K562 treated with DMSO at 1 percent for 48 hours (cell line): ENCODE data around the gene OR52M1. TPM values are rescaled to one million over a fixed set of nuclear protein-coding genes. Genes with fewer than 3 reads are reported as not detected.

Source experiments
- total RNA-seq: library from RNA; unstranded; fragments of 300-600 nt; gene quantifications from 2 replicates; pipeline ENCODE4 v1.2.3, GENCODE V29; 2022; ENCODE audit warnings: low replicate concordance; ENCODE audit errors: extremely low read depth

The OR52M1 gene
- not detected in 2 replicates for total RNA-seq

GRCh38 chr11:4544891-4545290, at the start of gene OR52M1:
TSS of gene OR52M1 (plus strand) at chr11:4545191. CDS start at chr11:4545191, 0 bp downstream.

GRCh38 chr11:4581443-4581842, 36.5 kb downstream of the OR52M1 start, which contains the start of gene OR52I2:
TSS of gene OR52I2 (plus strand) at chr11:4581743.

GRCh38 chr11:4593739-4594138, 48.7 kb downstream of the OR52M1 start, which contains the start of gene OR52I1:
TSS of gene OR52I1 (plus strand) at chr11:4594039. CDS start at chr11:4594039, 0 bp downstream.

Other genes starting within 250 kb of the OR52M1 start
- gene OR52B4, start 176.8 kb upstream of the OR52M1 start, total RNA-seq, result not detected in 2 replicates
- gene TRIM21, start 151.5 kb upstream of the OR52M1 start, total RNA-seq, result not detected in 2 replicates
- not detected in 2 replicates for gene OR52K2, start 95.9 kb upstream of the OR52M1 start, total RNA-seq
- not detected in 2 replicates for gene OR52K1, start 62.5 kb upstream of the OR52M1 start, total RNA-seq
- not detected in 2 replicates for gene OR52I2, start 36.6 kb downstream of the OR52M1 start, total RNA-seq
- gene OR52I1, start 48.8 kb downstream of the OR52M1 start, total RNA-seq, result not detected in 2 replicates
- not detected in 2 replicates for gene TRIM68, start 63.0 kb downstream of the OR52M1 start, total RNA-seq
- not detected in 2 replicates for gene OR51D1, start 92.3 kb downstream of the OR52M1 start, total RNA-seq
- not detected in 2 replicates for gene OR51E1, start 98.8 kb downstream of the OR52M1 start, total RNA-seq
- gene OR51E2, start 152.7 kb downstream of the OR52M1 start, total RNA-seq, result not detected in 2 replicates
- not detected in 2 replicates for gene MMP26, start 159.6 kb downstream of the OR52M1 start, total RNA-seq
- gene OR51F1, start 224.7 kb downstream of the OR52M1 start, total RNA-seq, result not detected in 2 replicates